PC-3 (cell line): ENCODE data around the gene STRN3. TPM values are rescaled to one million over a fixed set of nuclear protein-coding genes. Genes with fewer than 3 reads are reported as not detected.
A peak's percentile ranks its signal among the peaks of the same experiment; 100 is the strongest.

Experiments
- ATAC-seq: fragments of 200-7000 bp; cut with Tn5 transposase; 2 replicates; pipeline ENCODE4 v1.9.1; 2020; ENCODE audit warnings: mild to moderate bottlenecking, moderate library complexity
- BruUV-seq: library from RNA; stranded (reverse); fragments of 400-500 nt; replicated peaks from 2 replicates; lab custom pipeline; 2021; lab: Mats Ljungman, UMichigan
- CTCF ChIA-PET: fragments of 300-600 bp; sonication (Branson Sonifier 250); formaldehyde crosslinking; loops from one replicate; lab custom pipeline; 2022; ENCODE audit warnings: antibody characterized with exemption; lab: Charles Lee
- POLR2A ChIA-PET: fragments of 300-600 bp; sonication (Branson Sonifier 250); formaldehyde crosslinking; loops from one replicate; lab custom pipeline; 2022; ENCODE audit warnings: antibody characterized with exemption; ENCODE audit not compliant: unreplicated experiment; lab: Charles Lee
- DNase-seq: peaks from one replicate; pipeline ENCODE4 v3.0.0-alpha.2; 2015
- H2AFZ ChIP-seq: fragments of 300-600 bp; sonication (generic); 2 replicates; pipeline ENCODE4 v1.6.0; 2016; ENCODE audit warnings: antibody characterized with exemption, low read length
- H3F3A ChIP-seq: fragments of 300-600 bp; sonication (generic); one replicate; pipeline ENCODE4 v1.6.0; 2017; ENCODE audit warnings: antibody characterized with exemption, low read length, control low read depth, mild to moderate bottlenecking; ENCODE audit not compliant: unreplicated experiment
- H3K27ac ChIP-seq: fragments of 300-600 bp; sonication (generic); 2 replicates; pipeline ENCODE4 v1.5.1; 2016; ENCODE audit warnings: mild to moderate bottlenecking, low read length
- H3K27me3 ChIP-seq: fragments of 300-600 bp; sonication (generic); 2 replicates; pipeline ENCODE4 v1.6.1; 2016; ENCODE audit warnings: low read length, mixed read lengths
- H3K36me3 ChIP-seq: fragments of 300-600 bp; sonication (generic); 2 replicates; pipeline ENCODE4 v1.6.1; 2016; ENCODE audit warnings: low read depth, mixed run types, low read length, mixed read lengths
- H3K4me1 ChIP-seq: fragments of 300-600 bp; sonication (generic); 2 replicates; pipeline ENCODE4 v1.5.1; 2016; ENCODE audit warnings: low read length; ENCODE audit not compliant: insufficient read depth
- H3K4me2 ChIP-seq: fragments of 300-600 bp; sonication (generic); 2 replicates; pipeline ENCODE4 v1.6.0; 2016; ENCODE audit warnings: low read length
- H3K4me3 ChIP-seq: fragments of 300-600 bp; sonication (generic); 2 replicates; pipeline ENCODE4 v1.5.1; 2016; ENCODE audit warnings: mild to moderate bottlenecking, low read length, mixed read lengths
- H3K79me2 ChIP-seq: fragments of 300-600 bp; sonication (generic); 2 replicates; pipeline ENCODE4 v1.6.1; 2017; ENCODE audit warnings: low read length, mixed read lengths
- H3K9ac ChIP-seq: fragments of 300-600 bp; sonication (generic); 2 replicates; pipeline ENCODE4 v1.6.0; 2016; ENCODE audit warnings: mild to moderate bottlenecking, low read length
- H3K9me2 ChIP-seq: fragments of 300-600 bp; sonication (generic); replicated peaks from 2 replicates; pipeline ENCODE4 v1.6.1; 2016; ENCODE audit warnings: mixed run types, low read length, mixed read lengths
- H3K9me3 ChIP-seq: fragments of 300-600 bp; sonication (generic); 2 replicates; pipeline ENCODE4 v1.6.1; 2016; ENCODE audit warnings: low read length, mixed read lengths
- H4K20me1 ChIP-seq: fragments of 300-600 bp; sonication (generic); 2 replicates; pipeline ENCODE4 v1.6.1; 2016; ENCODE audit warnings: low read length, mixed read lengths
- CTCF ChIP-seq: fragments of 300-600 bp; sonication (generic); conservative IDR thresholded peaks from 2 replicates; pipeline ENCODE4 v1.5.1; 2017; ENCODE audit warnings: antibody characterized with exemption, low read depth, mild to moderate bottlenecking, low read length
- EZH2 ChIP-seq: fragments of 300-600 bp; sonication (generic); IDR thresholded peaks from one replicate; pipeline ENCODE4 v1.6.1; 2017; ENCODE audit warnings: antibody characterized with exemption, mild to moderate bottlenecking, low read length; ENCODE audit not compliant: unreplicated experiment
- EZH2phosphoT487 ChIP-seq: fragments of 300-600 bp; sonication (generic); IDR thresholded peaks from 2 replicates; pipeline ENCODE4 v1.6.1; 2018; ENCODE audit warnings: mild to moderate bottlenecking, antibody characterized with exemption, low read length, borderline replicate concordance
- intact Hi-C: fragments of 100-400 bp; cut with micrococcal nuclease; formaldehyde crosslinking; loops from 2 replicates; pipeline ENCODE4 v1.9.0; 2023
- total RNA-seq: library from RNA; depleted of rRNA; stranded (reverse); fragments of >200 nt; gene quantifications from 2 replicates; pipeline ENCODE4 v1.2.3, GENCODE V29; 2014

The STRN3 gene
- total RNA-seq, 1 experiment from 2014 or later = 41.4 TPM

GRCh38 chr14:31022386-31022785, 3.8 kb downstream of the STRN3 start:
- Histone ChIP-seq H3K9me2 (no peaks in the 10 kb centered on the region), H3K4me2 (0 out of 2 replicates have a peak overlapping the region, but pooled peaks have one; percentile 88), H3F3A (peaks cover 5% of the 10 kb centered on the region), H2AFZ (no peak overlapping the region), H3K36me3 (peaks cover 26% of the 10 kb centered on the region), H3K79me2 (peaks cover 87% of the 10 kb centered on the region), H3K9ac (no peak overlapping the region), H4K20me1 (peaks cover 33% of the 10 kb centered on the region), H3K27ac (no peak overlapping the region), H3K27me3 (no peaks in the 10 kb centered on the region), H3K4me1 (peaks cover 13% of the 10 kb centered on the region), H3K4me3 (no peak overlapping the region), H3K9me3 (no peaks in the 10 kb centered on the region)
- ATAC-seq (no peak), DNase-seq (no peak)
- TF ChIP-seq EZH2phosphoT487 (no peak), CTCF (no peak), EZH2 (no peak)
- intact Hi-C loops = no loop called here
- no TSS peak for BruUV-seq
- POLR2A ChIA-PET = no interaction called here
- CTCF ChIA-PET = no interaction called here

- H3K9me2 ChIP-seq = no peaks in the 10 kb centered on the region
- H2AFZ ChIP-seq = no peak overlapping the region
- peaks cover 33% of the 10 kb centered on the region for H4K20me1 ChIP-seq
- no peak overlapping the region for H3K4me2 ChIP-seq
- no peaks in the 10 kb centered on the region for H3F3A ChIP-seq
- H3K36me3 ChIP-seq = peaks cover 26% of the 10 kb centered on the region
- peaks cover 95% of the 10 kb centered on the region for H3K79me2 ChIP-seq
- POLR2A ChIA-PET = no interaction called here
- H3K27ac ChIP-seq = no peak overlapping the region
- no peaks in the 10 kb centered on the region for H3K27me3 ChIP-seq
- no peak for ATAC-seq
- intact Hi-C loops = no loop called here
- BruUV-seq = no TSS peak
- H3K9ac ChIP-seq = no peak overlapping the region
- TF ChIP-seq EZH2 = no peak
- no peak for TF ChIP-seq EZH2phosphoT487
- no peak for TF ChIP-seq CTCF
- no peak overlapping the region for H3K4me3 ChIP-seq
- DNase-seq = no peak
- H3K4me1 ChIP-seq = peaks cover 13% of the 10 kb centered on the region
- no peaks in the 10 kb centered on the region for H3K9me3 ChIP-seq
- CTCF ChIA-PET = no interaction called here
These were observed 4.6 kb downstream of the STRN3 start for GRCh38 chr14:31021576-31021949.

GRCh38 chr14:31020834-31021575, 5.2 kb downstream of the STRN3 start:
- Histone ChIP-seq H3F3A (no peaks in the 10 kb centered on the region), H4K20me1 (peaks cover 33% of the 10 kb centered on the region), H3K4me2 (no peak overlapping the region), H3K4me3 (no peak overlapping the region), H3K4me1 (peaks cover 13% of the 10 kb centered on the region), H3K9me2 (no peaks in the 10 kb centered on the region), H3K79me2 (peaks cover 98% of the 10 kb centered on the region), H3K9ac (no peak overlapping the region), H3K27me3 (no peaks in the 10 kb centered on the region), H3K36me3 (peaks cover 26% of the 10 kb centered on the region), H3K9me3 (no peaks in the 10 kb centered on the region), H3K27ac (no peak overlapping the region), H2AFZ (no peak overlapping the region)
- BruUV-seq = no TSS peak
- CTCF ChIA-PET = no interaction called here
- POLR2A ChIA-PET = no interaction called here
- ATAC-seq = no peak
- DNase-seq = no peak
- TF ChIP-seq EZH2phosphoT487 (no peak), CTCF (no peak), EZH2 (no peak)
- intact Hi-C loops = no loop called here
